GM18868 (cell line): ENCODE measurements around the gene POFUT1.

Experiments
- ATAC-seq: cut with Tn5 transposase; IDR thresholded peaks from one replicate; pipeline ENCODE4 v1.9.1; 2021; ENCODE audit warnings: mild to moderate bottlenecking, moderate library complexity; ENCODE audit not compliant: unreplicated experiment

The POFUT1 gene

GRCh38 chr20:32205843-32206759, 1.6 kb upstream of the POFUT1 start:
- no peak for ATAC-seq

DNA sequence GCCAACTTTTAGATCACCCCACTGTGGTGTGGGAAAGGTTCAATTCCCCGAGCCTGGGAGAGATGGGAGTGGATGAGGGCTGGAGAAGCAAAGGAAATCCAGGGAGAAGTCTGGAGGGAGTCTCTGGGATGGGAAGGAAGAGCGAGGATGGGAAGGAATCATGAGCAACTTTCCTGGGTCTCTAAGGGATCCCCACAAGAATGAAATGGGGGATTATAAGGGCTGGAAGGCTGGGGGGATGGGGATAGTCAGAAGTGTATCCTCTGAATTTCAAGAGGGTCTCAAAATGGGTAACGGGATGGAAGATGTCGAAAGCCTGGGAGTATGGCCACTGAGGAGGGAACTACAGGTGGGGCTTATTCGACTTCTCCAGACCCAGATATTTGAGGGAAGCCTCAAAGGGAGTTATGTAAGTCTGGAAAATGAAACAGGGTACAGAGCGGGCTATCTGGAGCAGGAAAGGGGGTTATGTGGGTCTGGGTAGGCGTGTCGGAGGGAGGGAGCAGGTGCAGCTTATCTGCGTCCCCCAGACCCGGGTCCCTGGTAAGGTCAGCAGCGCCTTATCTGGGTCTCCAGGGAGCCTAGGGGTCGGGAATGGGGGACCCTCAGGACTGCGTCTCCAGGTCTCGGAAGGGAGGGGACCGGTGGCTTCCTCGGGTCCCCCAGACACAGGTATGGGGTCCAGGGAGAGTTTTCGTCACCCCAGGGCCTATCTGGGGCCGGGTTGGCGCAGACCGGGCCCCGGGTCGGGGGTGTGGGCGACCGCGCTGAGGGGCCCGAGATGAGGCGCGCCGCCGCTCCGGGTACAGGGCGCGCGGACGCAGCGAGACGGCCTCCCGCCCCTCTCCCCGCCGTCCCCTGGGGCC, 687 bp upstream of the POFUT1 start:
- peak; percentile 2 for ATAC-seq

- ATAC-seq = no peak
Observed at GRCh38 chr20:32208499-32209154, 947 bp downstream of the POFUT1 start.

DNA sequence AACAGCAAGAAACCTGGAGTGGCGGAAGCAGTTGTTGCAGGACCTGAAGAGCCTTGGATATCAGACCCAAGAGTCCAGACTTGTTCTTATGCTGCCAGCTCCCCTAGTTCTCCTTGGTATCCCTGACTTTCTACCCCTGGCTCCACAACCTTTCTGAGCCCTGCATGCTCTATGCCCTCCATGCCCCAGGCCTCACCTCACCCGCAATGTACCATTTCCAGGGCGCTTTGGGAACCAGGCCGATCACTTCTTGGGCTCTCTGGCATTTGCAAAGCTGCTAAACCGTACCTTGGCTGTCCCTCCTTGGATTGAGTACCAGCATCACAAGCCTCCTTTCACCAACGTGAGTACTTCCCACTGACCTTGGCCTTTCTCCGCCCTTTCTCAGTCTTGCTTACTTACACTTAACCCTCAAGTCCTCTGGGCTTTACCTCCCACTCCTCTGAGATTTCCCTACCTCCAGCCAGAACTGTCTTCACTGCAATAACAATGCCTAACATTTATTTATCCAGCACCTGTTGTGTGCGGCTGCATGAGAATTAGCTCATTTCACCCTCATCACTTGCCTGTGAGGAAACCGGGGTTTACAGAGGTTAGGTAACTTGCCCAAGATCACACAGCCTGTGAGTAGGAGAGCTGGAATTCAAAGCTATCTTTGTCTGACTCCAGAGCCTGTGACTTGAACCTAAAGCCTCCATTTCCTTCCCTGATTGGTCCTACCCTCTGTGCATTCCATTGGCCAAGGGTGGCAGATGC, 2.3 kb downstream of the POFUT1 start:
- ATAC-seq = no peak

GRCh38 chr20:32213870-32214269, 6.2 kb downstream of the POFUT1 start:
- no peak for ATAC-seq

- no peak for ATAC-seq
Observed at GRCh38 chr20:32215147-32215546, 7.5 kb downstream of the POFUT1 start.

DNA sequence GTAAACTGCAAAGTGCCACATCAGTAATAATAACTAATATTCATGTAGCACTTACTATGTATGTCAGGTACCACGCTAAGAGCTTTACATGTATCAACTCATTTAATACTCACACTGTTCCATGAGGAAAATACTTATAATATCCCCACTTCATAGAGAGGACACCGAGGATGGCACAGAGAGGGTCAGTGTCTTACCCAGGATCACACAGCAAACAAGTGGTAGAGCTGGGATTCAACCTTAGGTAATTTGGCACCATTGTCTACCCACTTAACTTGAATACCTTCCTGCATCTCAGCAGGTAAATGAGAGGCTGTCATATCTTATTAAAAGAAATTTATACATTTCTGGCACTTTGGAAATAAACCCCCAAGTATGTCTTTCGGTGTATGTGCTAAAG, 8.0 kb downstream of the POFUT1 start:
- no peak for ATAC-seq

DNA sequence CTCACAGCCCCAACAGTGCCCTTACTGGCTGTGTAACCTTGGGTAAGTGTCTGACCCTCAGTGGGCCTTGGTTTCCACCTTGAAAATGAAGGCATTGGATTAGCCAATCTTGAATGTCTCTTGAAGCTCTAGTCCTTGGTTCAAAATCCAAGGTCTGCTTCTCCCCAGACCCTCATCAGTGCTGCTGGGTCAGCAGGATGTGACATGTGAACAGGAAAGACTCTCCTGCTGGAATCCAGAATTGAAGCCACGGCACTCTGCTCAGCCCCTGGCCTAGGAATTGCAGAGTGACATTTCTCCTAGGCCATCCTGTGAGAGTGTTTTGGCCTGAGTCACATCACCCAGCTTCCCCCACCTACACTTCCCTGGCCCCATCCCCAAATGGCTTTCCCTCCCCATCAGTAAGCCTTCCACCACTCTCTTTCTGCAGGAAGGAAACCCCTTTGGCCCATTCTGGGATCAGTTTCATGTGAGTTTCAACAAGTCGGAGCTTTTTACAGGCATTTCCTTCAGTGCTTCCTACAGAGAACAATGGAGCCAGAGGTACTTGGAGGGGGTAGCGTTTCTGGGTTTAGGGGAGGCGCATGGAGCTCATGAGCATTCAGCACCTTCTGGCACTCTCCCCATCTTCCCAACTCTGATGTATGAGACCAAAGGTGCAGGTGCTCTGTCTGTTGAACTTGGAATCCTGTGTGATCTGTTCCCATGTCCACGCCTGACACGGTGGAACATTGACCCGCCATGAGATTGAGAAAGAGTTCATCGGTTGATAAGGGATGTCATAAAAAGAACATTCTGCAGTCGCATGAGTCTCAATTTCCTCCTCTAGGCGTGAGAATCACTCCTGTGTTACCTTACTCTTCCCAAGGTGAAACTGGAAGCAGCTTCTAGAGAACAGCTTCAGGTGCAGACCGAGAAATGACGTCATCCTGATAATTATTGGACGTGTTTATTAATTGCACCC, 8.8 kb downstream of the POFUT1 start:
- no peak for ATAC-seq

GRCh38 chr20:32218156-32218900, 10.6 kb downstream of the POFUT1 start:
- no peak for ATAC-seq

DNA sequence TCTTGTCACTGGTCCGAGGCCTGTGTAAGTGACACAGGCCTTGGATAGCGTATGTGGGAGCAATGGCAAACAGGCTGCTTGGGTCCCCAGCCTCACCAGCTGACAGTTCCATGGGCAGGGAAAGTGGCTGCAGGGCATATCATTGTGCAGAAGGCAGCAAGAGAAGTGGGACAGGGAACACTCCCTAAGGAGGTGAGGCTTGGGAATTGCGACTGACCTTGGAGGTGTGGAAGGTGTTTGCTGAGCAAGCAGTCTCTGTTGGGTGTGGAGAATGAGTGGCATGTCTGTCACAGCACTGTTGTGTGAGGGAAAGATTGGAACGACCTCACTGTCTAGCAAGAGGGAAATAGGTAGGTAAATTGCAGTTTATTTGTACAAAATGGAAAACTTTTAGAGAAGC, 16.8 kb downstream of the POFUT1 start:
- ATAC-seq = no peak

GRCh38 chr20:32226391-32226790, 18.7 kb downstream of the POFUT1 start:
- ATAC-seq = no peak

- ATAC-seq = no peak
Observed at GRCh38 chr20:32227306-32227705, 19.6 kb downstream of the POFUT1 start.

DNA sequence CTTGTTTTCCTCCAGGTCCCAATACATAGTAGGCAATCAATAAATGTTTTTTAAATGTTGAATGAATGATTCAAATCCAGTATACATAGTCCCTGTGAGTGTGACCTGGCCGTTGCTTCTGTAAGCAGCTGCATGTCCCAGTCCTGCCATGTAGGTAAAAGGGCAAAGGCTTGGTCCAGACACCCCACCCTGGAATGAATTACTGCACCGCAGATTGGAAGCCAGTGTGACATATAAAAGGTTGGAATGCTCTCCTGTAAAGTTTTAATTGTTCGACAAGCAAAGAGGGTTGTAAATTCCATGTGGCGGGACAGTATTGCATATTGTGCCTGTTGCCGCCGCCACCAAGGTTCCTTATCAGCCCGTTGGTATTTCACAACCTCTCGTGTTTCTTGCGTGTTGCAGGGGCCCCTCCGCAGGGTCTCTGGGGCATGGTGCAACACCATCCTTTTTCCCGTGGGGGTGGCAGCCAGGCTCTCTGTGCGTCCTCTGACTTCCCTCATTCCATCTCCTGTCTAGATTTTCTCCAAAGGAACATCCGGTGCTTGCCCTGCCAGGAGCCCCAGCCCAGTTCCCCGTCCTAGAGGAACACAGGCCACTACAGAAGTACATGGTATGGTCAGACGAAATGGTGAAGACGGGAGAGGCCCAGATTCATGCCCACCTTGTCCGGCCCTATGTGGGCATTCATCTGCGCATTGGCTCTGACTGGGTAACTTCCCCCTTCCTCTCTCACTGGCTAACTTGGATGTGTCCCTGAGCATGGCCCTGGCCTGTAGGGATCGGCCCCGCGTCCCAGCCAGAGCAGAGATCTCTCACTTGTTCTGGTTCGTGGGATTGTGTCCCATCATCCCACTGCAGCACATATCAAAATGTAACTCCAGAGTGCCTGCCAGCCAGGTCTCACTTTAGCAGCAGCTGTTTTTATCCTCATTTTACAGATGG, 20.3 kb downstream of the POFUT1 start:
- no peak for ATAC-seq

DNA sequence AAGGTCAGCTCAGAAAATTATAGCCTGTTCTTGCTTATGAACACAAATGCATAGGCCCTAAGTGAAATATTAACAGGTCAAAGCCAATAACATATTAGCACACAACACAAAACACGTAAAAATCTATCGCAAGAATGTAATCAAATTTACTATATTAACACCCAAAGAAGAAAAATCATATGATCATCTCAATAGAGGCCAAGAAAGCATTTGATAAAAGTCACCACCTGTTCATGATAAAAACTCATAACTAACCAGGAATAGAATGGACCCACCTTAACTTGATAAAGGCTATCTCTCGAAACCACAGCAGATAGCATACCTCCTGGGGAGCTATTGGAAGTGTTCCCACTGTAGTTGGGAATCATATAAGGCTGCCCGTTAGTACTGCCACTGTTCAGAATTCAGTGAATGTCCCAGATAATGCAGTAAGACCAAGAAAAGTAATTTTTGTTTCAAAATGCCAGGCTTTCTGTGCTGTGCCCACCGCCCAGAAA, 21.6 kb downstream of the POFUT1 start:
- ATAC-seq = no peak

GRCh38 chr20:32230707-32231106, 23.0 kb downstream of the POFUT1 start:
- ATAC-seq = no peak

GRCh38 chr20:32231245-32231644, 23.6 kb downstream of the POFUT1 start:
- no peak for ATAC-seq

DNA sequence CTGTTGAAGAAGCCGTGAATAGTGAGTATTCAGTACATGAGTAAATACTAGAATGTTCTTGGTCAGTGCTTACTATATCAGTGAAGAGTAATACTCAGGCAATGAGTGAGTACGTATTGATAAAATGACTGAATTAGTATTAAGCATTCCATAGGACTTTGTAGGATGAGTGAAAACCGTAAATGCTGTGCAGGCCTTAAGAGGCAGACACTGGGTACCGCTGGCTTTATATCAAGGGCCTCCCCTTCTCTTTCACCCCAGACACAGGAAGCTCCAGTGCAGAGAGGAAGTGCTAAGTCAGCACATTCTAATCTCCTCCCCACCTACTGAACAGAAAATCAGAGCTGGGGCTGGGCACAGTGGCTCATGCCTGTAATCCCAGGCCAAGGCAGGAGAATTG, 24.2 kb downstream of the POFUT1 start:
- peak; percentile 59 for ATAC-seq
